Measurements from ENCODE around the gene CHMP3.
"Not testable (repeated sequence)": the region's sequence is repeated elsewhere in the genome, so short reads cannot be mapped to it uniquely, and the experiment has no call there.

The CHMP3 gene

DNA sequence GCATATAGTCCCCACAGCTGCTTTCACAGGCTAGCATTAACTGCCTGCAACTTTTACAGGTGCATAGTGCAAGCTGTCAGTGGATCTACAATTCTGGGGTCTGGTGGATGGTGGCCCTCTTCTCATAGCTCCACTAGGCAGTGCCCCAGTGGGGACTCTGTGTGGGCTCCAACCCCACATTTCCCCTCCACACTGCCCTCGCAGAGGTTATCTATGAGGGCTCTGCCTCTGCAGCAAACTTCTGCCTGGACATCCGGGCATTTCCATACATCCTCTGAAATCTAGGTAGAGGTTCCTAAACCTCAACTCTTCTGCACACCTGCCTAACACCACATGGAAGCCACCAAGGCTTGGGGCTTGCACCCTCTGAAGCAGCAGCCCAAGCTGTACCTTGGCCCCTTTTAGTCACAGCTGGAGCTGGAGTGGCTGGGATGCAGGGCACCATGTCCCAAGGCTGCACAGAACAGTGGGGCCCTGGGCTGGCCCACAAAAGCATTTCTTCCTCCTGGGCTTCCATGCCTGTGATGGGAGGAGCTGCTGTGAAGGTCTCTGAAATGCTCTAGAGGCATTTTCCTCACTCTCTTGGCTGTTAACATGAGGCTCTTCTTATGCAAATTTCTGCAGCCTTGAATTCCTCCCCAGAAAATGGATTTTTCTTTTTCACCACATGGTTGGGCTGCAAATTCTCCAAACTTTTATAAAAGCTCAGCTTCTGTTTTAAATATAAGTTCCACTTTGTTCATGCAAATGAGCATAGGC, 62.7 kb downstream of the CHMP3 start:
- DNase-seq, result no peak

DNA sequence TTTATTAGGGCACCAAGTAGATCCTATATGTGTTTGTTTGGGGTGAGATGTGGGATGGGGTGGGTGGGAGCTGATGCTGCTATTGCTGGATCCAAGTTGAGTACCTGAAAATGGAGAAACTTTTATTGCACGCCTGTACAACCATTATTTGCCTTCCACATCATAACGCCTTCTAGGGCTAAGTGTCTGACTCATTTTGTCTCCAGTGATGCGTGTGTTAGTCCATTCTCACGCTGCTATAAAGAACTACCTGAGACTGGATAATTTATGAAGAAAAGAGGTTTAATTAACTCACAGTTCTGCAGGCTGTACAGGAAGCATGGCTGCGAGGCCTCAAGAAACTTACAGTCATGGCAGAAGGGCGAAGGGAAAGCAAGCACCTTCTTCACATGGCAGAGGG, 63.9 kb downstream of the CHMP3 start:
- no peak for DNase-seq

GRCh38 chr2:86498468-86499260, 64.6 kb downstream of the CHMP3 start:
- DNase-seq, result no peak

GRCh38 chr2:86496391-86496790, 66.9 kb downstream of the CHMP3 start:
- DNase-seq, result not testable (repeated sequence)

GRCh38 chr2:86492048-86492453, 71.2 kb downstream of the CHMP3 start:
- no peak for DNase-seq

DNA sequence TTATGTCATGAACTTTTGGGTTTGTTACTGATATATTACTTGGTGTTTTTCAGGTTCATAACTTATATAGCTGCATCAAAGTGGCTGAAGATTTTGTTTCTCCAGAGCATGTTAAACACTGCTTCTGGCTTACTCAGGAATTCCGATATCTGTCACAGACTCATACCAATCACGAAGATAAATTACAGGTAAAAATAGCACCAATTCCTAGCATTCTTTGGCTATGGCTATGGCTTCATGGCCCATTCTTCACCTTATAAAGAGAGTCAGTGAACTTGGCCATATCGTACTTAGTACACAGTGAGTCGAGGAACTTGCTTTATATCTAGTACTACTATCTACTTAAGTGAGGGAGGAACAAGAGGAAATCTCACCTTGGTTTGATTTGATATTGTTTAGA, 72.2 kb downstream of the CHMP3 start:
- DNase-seq, result no peak

GRCh38 chr2:86490245-86490644, 73.0 kb downstream of the CHMP3 start:
- DNase-seq, result no peak

GRCh38 chr2:86489542-86489941, 73.7 kb downstream of the CHMP3 start:
- DNase-seq, result no peak

DNA sequence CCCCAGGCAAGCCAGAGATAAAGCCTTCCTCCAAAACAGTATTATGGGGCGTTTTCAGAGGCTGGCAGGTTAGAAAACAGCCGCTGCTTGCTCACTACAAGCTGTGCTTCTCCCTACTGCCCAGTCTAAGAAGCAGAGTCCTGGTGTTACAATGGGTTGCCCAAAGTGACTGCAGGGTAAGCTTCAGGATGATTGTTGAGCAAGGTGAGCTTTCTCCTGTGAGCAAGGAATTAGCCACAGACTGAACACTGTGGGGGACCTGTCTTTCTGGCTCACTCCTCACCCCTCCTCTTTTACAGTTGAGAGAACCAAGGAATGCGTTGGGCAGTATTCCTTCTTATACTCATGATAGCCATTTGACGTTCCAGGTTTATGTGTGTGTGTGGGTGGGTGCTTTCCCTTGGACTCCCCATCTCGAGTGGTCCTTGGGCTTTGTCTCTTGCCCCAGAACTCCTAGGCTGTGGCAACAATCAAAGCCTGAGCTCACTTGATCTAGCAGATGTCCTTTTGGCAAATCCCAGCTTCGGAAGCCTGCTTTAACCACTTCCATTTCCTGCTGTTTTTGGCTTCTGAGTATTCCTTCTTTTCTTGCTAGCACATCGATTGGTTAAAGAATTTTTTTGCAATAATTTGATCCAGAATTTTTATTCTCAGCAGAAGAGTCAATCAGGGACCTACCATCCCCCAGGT, 74.5 kb downstream of the CHMP3 start:
- no peak for DNase-seq

DNA sequence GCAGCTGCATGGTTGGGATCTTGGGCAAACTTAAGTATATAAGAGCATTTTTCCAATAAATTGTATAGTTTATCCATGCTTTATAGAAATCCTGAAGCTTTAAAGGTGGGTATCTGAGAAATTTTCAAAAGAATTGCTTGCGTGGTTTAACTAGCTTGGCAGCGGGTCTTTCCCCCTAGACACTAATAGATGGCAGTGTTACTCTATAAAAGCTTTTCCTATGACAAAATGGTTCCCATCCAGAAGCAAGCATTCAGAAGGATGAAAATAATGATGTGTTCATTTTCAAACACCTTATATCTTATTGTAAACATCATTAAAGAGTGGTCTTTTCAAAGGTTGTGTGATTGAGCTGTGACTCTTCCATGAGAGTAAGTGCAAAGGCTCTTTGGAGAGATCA, 76.2 kb downstream of the CHMP3 start:
- no peak for DNase-seq

GRCh38 chr2:86485802-86486201, 77.4 kb downstream of the CHMP3 start:
- DNase-seq, result no peak

- no peak for DNase-seq
Measured at GRCh38 chr2:86485103-86485502, 78.1 kb downstream of the CHMP3 start.

GRCh38 chr2:86484385-86484784, 78.9 kb downstream of the CHMP3 start:
- DNase-seq, result no peak

GRCh38 chr2:86482034-86482433, 81.2 kb downstream of the CHMP3 start:
- DNase-seq, result peak; percentile 41

DNA sequence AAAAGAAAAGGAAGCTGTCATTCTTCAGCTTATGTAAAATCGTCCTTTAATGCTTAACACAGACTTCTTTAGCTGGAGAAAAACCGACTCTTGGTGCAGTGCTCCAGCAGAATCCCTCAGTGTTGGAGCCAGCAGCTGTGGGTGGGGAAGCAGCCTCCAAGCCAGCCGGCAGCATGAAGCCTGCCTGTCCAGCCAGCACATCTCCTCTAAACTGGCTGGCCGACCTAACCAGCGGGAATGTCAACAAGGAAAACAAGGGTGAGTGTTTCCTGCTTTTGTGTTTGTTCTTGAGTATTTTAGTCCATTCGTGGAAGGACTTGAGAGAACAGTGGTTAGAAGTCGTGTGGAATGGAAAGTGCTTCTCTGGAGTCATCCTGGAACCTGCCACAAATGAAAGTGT, 83.1 kb downstream of the CHMP3 start:
- DNase-seq, result no peak

GRCh38 chr2:86477349-86477748, 85.9 kb downstream of the CHMP3 start:
- no peak for DNase-seq

DNA sequence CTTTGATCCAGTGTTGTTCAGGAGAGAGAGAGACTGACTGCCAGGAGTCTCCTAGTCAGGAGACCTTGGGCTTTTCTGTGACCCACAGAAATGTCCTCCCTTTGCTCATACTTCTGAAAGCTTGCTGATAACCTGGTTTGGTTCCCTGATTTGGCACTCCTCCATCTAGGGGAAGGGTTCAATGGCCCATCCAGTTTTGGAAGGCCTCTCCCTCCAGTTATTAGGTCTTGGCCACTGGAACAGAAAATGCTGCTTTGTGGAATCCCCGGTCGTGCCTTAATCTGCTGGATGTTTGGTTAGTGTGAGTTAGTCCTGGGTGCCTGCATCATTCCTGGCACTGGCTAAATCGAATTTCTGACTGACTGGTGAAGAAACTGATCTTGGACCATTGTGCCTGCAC, 86.3 kb downstream of the CHMP3 start:
- DNase-seq, result no peak

- no peak for DNase-seq
Measured at GRCh38 chr2:86476092-86476491, 87.2 kb downstream of the CHMP3 start.

DNA sequence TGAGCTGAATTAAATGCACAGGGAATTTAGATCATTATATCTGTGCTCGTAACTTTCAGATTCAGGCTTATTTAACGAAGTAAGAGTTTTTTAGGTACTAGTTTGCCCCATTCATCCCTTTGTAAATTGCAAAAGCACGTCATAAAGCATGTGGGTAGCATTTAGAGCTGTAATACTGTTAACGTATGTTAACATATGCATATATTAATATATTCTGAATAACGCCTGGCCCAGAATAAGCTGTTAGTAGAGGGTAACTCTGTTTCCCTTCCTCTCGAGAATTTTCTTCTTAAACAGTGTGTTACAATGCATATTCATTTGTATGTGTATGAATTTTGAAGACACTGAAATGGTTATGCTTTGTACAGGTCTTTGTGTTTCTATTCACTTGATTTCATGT, 91.6 kb downstream of the CHMP3 start:
- DNase-seq, result no peak

GRCh38 chr2:86470890-86471289, 92.4 kb downstream of the CHMP3 start:
- no peak for DNase-seq

DNA sequence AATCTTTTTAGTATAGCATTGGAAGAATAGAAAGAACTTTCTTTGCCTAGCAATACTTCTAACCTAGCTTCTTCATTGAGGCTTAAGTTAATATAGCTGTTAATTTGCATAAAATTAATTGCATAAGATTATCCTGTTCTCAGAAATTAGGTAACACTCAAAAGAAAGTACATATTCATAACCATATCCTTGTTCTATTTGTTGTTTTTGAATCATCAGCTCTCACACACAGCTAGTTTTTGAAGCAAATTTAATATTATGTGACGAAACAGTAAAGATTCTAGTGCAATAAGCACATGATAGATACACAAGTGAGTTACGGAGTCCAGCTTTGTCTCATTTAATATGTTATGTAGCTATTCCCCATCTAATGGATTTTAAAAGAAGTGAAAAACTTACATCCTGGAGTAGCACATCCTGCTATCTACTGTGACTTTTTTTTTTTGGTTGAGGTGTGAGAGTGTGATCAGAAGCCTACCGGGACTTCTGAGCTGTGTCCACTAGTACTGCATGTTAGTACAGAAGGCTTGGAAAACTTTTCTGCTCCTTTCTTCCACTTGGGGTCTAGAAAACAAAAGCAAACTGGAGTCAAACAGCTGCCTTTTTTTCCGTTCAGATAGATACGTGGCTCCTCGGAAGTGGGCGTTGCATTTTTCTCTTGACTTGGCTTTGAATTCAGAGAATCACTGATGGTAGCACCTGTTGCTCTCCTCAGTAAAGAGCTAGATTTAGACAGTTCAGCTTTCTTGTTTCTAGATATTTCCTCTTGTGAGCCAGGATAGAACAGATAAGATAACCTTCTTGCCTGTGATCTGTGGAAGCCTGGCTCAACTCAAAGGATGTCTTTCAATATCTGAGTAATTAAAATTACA, 94.8 kb downstream of the CHMP3 start:
- peak; percentile 37 for DNase-seq

GRCh38 chr2:86466306-86466705, 96.9 kb downstream of the CHMP3 start:
- DNase-seq, result no peak

DNA sequence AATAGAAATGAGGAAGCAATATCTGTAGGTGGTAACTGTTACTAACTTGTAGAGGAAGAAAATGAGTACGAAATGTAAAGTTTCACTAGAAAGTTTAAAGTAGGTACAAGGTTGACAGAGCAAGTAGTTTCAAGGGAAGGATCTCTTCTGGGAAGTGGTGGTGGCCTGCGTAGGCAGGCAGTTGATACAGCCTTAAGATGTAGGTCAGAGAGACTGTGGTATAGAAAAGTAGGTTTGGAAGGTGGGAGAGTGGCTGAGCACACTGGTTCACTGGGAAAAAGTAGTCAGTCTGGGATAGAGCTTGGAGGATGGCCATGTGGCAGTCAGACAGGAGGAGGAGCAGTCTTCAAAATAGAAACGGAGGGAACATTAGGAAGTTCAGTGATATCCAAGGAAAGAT, 98.6 kb downstream of the CHMP3 start:
- DNase-seq, result no peak

All from activated CD4-positive, alpha-beta T cell treated with anti-CD3 and anti-CD28 coated beads, Interleukin-10, Interleukin-2, amounts not matched to agents 100 ng/mL and 50 ng/mL, durations not matched to agents 16 hours and 8 hours (primary cell).